GM21447 (cell line): ENCODE data around the gene ANKRD28.

Source experiments
- ATAC-seq: cut with Tn5 transposase; IDR thresholded peaks from one replicate; pipeline ENCODE4 v1.9.1; 2021; ENCODE audit not compliant: unreplicated experiment

ANKRD28 gene

DNA sequence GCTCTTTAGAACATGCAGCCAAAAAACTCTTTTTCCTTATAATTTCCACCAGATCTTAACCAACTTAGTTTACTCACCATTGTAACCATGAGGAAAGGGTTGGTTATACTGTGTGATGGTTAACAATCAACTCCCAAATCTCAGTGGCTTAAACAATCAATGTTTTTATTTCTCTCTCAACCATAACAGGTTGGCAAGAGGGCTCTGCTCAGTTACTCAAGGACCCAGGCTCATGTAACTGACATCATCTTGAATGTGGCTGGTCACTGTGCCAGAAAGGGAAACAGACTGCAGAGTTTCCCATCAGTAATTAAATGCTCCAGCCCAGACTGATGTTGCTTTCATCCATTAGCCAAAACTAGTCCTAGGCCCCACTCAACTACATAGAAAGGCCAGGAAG is 69.0 kb downstream of the ANKRD28 start:
- no peak for ATAC-seq

DNA sequence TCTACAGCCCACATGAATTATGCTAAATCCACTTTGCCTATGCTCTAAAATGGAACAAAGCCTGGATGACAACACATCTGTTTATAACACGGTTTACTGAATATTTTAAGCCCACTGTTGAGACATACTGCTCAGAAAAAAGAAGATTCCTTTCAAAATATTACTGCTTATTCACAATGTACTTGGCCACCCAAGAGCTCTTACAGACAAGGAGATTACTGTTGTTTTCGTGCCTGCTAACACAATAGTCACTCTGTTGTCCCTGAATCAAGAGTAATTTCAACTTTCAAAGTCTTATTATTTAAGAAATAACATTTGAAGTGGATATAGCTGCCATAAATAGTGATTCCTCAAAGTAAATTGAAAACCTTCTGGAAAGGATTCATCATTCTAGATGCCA is 70.9 kb downstream of the ANKRD28 start:
- no peak for ATAC-seq

DNA sequence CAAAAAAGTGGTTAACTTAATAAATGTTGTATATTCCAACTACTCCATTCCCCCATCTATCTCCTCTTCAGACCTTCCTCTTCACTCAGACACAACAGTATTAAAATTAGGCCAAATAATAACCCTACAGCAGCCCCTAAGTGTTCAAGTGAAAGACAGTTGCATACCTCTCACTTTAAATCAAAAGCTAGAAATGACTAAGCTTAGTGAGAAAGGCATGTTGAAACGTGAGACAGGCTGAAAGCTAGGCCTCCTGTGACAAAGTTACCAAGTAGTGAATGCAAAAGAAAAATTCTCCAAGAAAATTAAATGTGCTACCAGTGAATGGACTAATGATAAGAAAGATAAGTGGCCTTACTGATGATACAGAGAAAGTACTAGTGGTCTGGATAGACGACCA is 71.7 kb downstream of the ANKRD28 start:
- peak; percentile 76 for ATAC-seq

DNA sequence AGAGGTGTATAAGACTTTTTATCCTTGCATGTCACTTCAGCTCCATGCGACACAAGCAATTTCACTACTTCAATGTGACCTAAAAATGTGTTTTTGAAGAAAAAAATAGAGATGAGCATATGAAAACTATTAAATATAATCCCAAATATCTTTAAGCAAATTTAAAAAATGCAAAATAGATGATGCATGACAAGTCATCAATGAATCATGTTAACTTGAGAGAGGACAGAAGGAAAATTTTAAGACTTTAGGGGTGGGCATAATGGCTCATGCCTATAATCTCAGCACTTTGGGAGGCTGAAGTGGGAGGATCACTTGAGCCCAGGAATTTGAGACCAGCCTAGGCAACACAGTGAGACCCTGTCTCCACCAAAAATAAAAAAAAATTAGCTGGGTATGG is 73.3 kb downstream of the ANKRD28 start:
- ATAC-seq = no peak

DNA sequence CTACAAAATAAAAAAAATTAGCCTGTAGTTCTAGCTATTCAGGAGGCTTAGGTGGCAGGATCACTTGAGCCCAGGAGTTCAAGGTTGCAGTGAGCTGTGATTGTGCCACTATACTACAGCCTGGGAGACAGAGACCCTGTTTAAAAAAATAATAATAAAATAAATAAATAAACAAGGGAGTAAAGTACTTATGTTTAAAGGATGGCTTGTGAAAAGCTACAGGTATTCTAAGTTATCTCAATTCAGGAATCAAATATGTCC is 74.2 kb downstream of the ANKRD28 start:
- no peak for ATAC-seq

DNA sequence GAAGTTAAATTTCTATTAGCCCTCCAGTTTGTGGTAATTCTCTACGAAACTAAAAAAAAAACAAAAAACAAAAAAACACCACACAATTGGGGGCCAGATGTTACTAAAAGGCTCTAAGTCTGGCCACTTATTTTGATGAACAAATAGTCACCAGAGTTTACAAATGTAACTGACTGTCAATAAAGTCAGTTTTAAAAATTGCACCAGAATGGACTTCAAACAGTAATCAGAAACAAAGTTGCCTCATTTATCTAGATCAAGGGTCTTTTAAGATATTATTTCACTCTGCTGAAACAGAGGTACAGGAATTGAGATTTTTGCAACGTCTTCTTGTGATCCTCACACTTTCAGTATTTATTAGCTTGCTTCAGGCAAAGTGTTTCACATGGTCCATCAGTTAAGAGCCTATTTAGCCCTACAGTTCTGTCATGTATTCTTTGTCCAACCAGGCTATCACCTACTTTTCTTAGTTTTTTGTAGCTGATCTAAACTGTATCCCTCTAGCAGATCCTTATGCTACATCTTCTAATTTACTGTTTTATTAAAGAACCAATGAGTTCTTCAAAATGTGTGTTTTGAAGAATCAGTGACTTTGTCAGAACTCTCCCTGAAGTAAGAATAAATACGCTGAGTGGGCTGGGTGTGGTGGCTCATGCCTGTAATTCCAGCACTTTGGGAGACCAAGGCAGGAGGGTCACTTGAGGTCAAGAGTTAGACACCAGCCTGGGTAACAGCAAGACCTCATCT is 74.7 kb downstream of the ANKRD28 start:
- no peak for ATAC-seq

DNA sequence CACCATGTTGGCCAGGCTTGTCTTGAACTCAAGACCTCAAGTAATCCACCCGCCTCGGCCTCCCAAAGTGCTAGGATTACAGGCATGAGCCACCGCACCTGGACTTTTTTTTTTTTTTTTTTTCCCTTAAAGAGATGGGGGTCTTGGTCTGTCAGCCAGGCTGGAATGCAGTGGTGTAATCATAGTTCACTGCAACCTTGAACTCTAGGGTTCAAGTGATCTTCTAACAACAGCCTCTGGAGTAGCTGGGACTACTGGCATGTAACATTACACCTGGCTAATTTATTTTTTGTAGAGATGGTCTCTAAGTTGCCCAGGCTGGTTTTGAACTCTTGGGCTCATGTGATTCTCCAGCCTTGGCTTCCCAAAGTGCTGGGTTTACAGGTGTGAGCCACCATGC is 81.6 kb downstream of the ANKRD28 start:
- no peak for ATAC-seq

DNA sequence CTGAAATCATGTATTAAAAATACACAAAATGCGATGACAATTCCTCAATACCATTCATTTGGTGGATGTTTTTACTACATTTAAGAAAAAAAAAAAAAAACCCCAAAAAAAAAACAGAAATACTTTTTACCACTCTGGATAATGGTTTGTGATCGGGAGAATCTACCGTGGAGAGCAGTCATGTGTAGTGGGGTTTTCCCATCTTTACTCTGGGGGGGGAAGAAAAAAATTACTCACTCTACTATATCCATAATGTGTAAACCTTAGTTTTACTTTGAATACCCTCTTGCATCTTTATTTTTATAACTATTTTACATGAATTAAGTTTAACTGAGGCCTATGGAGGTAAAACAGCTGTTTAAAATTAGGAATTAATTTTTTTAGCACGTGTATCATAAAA is 83.3 kb downstream of the ANKRD28 start:
- no peak for ATAC-seq

DNA sequence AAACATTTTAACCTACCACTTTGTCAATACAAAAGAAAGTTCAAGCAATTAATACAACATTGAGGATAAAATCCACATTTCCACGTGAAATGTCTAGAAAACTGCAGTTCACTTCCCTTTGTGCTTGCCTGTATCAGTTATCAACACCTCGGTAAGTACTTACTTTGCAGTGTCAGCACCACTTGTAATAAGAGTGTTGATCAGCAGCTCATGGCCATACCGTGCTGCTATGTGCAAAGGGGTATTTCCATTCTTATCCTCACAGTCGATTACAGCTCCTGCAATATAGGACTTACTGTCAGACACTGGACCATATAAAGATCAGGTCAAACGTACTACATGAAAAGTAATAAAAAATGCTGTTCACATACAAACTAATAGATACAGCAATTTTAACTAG is 84.4 kb downstream of the ANKRD28 start:
- ATAC-seq = no peak

DNA sequence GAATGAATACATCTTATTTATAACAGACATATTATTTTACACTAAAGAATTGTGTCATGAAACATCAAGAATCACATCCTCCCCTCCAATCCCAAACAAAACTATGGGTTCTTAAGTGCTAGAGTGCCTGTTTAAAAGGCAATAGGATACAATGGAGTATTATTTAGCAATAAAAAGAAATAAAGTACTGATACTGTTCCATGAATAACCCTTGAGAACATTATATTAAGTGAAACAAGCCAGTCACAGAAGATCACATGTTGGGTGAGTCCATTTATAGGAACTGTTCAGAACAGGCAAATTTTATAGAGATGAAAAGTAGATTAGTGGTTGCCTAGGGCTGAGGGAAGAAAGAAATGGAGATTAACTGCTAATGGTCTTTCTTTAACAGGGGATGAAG is 86.5 kb downstream of the ANKRD28 start:
- ATAC-seq = no peak

DNA sequence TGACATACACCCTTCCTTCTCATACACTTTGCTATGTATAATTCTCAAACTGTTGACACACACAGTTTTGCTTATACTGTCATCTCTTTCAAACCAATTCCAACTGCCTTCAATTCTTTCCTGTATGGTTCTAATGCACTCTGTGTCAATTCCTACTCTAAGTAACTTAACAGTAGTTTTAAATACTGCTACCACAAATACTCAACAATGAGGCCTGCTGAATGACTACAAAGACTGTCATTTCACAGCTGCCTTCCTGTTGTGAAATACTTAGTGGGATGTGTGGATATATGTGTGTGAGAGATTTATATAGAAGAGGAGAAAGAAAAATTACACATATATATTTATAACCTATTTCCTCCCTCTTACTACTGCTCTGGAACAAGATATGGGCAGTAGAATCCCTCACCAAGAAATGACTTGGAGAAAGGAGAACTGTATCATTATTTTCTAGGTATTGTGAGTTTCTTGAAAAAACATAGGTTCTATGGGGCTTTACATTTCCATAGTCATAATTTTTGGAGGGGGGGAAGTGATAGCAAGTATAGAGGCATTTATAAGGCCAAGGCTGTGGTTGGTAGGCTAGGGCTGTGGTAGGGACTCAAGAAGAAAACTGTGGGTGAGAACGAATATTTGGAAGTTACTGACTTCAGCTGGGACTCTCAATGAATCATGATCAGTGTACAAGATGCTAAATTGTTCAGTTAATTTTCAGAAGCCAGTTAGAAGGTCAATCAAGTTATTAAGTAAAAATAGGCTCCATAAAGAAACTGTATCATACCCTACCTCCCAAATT is 88.7 kb downstream of the ANKRD28 start:
- ATAC-seq = no peak

DNA sequence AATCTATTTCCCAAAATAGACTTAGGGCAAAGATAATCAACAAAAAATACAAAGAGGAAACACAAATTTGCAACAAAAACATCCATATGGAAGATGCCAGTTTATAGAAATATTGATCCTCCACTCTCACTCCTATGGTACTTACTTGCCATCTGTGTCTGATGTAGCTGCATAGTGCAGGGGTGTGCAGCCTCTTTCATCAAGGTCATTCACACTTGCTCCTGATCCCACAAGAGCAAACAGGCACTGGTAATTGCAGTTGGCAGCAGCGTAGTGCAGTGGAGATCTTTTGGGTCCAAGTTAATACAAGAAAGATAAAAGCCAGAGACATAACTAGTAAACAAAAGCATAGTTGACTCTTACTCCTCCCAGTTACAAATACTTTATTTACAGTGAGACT is 90.0 kb downstream of the ANKRD28 start:
- no peak for ATAC-seq

DNA sequence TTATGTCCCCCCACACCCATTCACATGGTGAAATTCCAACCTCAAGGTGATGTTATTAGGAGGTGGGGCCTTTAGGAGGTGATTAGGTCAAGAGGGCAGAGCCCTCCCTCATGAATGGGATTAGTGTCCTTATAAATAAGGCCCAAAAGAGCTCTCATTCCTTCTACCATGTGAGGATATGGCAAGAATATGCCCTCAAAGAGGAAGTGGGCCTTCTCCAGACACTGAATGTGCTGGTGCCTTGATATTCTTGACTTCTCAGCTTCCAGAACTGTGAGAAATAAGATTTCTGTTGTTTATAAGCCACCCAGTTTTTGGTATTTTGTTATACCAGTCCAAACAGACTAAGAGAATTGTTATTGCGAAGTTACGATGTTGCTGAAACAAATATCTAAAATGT is 94.4 kb downstream of the ANKRD28 start:
- ATAC-seq = no peak

DNA sequence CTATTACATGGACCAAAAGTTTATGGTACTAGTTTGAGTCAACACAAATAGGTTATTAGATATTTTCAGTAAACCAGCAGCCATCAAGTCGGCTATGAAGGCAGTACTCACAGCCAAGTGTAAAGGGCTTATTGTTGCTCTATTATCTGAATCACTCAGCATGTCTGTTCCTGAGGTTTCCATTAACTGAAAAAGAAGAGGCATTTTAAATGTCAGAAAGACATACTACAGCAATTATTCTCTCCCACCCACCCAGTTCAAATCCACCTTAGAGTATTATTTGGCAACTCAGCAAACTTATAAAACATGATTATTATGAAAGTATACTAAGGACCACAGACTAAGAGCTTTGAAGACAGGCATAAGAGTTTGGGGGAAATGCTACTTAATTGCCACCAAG is 103.2 kb downstream of the ANKRD28 start:
- no peak for ATAC-seq

DNA sequence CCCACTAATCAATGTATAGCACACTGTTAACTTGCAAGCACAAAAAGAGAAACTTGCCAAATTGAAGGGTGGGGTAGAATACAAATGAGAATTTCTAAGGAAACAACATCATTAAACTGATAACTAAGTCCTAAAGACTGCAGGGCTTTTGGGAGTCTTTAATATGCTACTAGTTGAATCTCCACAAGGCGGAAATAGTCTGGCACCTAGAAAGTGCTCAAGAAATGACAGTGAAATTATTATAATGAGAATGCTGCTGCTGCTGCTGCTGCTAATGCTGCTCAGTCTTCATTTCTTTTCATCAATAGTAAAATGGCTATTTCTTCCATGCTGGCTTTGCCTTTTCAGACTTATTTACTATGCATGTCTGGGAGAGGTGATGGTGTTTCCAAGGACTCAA is 104.4 kb downstream of the ANKRD28 start:
- ATAC-seq = no peak

DNA sequence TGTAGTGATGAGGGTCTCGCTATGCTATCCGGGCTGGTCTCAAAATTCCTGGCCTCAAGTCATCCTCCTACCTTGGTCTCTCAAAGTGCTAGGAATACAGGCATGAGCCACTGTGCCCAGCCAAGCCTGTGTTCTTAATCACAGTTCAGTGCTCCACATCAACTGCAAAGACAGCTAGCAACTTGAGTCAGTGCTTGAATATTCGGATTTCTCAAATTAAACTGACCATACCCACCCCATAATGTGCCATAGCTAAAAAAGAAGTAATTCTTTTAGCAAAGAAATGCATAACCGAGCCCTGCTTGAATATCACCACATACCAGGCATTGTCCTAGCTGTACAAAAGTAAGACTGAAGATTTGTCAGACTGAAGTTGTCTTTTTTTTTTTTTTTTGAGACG is 107.0 kb downstream of the ANKRD28 start:
- no peak for ATAC-seq

DNA sequence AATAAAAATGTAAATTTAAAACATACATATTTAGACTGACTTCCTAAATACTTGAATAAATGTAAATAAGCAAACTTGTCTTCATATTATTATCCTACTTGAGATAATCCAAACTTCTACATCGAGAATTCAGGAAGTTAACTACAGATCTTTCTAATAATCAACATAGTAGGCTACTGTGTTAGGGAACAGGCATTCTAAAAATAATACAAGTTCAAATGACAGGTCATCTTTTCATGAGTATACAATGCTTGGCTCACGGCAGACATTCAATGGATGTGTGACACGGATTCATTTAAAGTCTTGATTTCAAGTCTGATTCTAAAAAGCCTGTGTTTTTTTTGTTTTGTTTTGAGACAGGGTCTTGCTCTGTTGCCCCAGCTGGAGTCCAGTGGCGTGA is 107.5 kb downstream of the ANKRD28 start:
- ATAC-seq = no peak

DNA sequence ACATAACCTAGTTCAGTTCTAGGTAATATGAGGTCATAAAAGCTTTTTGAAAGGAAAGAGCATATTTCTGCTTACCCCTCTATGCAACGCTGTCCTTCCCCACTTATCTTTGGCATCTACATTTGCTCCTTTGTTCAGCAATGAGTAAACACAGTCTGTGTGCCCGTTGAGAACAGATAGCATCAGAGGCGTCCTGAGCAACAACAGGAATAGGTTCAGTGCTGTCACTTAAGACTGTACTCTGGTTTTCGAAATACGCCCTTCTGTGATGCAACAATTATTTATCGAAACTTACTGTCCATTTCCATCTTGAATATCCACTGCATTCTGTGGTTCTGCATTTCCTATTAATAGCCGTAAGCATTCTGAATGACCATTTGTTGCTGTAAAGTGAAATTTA is 111.9 kb downstream of the ANKRD28 start:
- no peak for ATAC-seq

DNA sequence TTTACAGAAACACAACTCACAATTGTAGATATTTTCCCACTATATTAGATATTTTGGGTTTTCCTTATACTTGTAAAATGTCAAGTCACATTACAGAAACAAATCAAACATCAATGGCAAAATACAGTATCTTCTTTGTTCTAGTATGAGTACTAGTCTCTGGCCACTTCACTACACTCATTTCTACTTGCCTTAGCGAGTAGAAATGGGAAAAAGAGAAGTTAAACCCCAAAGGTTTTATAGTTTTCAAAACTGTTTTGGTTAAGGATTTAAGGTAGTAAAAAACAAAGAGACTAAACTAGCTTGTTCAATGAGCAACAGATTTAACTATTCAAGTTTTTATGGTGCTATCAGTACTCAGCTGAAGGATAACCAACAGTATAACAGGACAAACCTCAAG is 114.5 kb downstream of the ANKRD28 start:
- ATAC-seq = no peak

DNA sequence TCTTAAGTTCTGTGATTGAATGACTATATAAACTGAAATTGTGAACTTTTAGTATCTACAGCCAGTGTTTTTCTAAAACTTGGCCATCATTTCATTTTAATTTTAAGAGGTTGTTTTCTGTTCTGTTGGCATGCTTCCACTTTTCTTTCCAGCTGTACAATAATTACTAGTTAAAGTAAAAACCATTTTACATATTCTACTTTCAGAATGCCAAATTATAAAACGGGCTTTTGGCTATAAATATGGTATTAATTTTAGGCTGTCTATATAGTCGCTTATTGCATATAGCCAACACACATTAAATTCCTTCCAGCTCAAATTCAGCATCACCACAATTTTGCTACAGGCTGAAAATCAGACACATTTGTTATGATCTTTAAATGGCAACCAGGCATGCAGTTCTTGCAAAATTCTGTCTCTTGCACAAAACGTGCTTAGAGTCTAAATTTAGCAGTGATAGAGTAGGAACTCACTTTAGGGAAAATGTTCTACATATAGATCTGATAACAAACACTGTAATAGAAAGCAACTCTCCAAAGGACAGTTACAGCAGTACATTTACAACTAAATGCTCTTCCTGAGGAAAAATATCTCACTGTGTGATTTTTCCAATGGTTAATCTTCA is 115.1 kb downstream of the ANKRD28 start:
- ATAC-seq = no peak

DNA sequence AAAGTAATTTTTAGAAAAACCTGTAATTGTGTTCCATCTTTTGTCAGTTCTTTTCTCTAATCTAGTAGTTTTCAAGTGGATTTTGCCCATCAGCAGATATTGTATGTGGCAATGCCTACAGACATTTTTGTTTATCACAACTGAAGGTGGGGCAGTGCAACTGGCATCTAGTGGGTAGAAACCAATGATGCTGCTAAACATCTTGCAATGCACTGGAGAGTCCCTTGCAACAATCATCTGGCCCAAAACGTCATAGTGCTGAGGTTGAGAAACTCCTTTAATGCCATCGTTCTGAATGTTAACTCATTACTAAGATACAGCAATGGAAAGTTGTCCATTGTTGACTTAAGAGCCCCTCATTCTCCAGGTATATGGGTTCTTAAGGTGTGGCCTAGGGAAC is 116.1 kb downstream of the ANKRD28 start:
- no peak for ATAC-seq

DNA sequence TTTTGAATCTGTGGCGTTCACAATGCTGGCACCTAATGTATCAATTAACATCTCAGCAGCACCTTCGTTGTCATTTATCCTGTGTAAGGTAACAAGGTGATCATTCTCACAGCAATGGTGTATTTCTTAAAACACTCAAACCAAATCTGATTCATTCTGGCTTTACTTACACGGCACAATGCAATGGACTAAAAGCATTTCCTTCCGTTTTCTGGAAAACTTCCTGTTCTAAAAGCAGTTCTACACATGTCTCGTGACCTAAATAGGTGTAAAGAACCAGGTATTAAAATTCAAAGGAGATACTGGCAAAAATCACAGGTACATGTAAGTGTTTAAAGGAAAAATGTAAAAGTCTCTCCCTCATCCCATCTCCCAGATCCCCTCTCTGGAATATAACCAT is 118.5 kb downstream of the ANKRD28 start:
- ATAC-seq = no peak

DNA sequence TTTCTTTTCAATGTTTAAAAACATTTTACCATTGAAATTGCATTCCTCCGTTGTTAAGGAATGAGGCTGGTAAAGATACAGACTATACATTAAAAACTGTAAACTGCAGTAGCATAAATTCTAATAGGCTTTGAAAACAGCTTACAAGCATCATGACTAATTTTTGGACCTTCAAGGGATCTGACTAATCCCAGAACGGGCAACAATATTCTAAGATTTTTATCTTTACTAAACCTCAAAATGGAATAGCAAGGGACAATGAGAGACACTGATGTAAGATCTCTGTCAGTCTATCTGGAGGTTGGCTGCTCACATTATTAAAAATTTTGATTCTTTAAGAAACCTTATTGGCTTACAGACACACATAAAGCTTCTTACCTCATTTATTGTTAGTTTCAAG is 121.5 kb downstream of the ANKRD28 start:
- ATAC-seq = no peak
